Transverse colon (tissue), 3 donors: ENCODE data around the gene SEPHS1.

Experiments
- EP300 ChIP-seq: sonication (generic); formaldehyde crosslinking; IDR thresholded peaks from one replicate; pipeline ENCODE4 v1.6.1; 2017; ENCODE audit warnings: antibody characterized with exemption, low read depth
- POLR2A ChIP-seq: fragments of 450-650 bp; IDR thresholded peaks from one replicate; pipeline ENCODE4 v1.6.1; 2016; ENCODE audit warnings: antibody characterized with exemption, mild to moderate bottlenecking, moderate library complexity
- TF ChIP-seq, protein P1 (sequence below), 5 experiments: fragments of 200-600 bp in 3 of 5; fragments of 450-650 bp in 2 of 5; sonication (generic) in 3 of 5; IDR thresholded peaks; 1 replicate in 2 of 5; 2 replicates in 3 of 5; pipeline ENCODE4 v1.5.1; 2016 to 2017; ENCODE audit warnings: antibody characterized with exemption in 5 of 5, inconsistent platforms in 3 of 5, mild to moderate bottlenecking in 2 of 5, moderate library complexity in 1 of 5

DNA sequence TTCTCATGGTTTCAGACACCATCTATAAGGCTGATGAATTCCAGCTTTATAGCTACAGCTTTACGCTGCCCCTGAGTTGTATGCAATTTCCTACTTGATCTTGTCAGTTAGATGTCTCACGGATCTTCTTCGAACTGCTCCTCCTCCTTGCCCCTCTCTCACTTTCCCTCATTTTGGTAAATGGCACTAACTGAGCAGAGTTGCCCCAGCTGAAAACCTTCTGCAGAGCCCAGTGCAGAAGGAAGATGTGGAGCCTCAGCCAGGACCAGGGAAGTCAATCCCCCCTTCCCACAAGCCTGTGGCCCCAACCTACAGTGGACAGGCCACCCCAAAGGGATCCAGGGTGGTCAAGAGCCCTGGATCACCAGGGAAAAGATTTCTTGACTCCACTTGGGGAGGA is 49.0 kb upstream of the SEPHS1 start:
- TF ChIP-seq, protein P1, sequence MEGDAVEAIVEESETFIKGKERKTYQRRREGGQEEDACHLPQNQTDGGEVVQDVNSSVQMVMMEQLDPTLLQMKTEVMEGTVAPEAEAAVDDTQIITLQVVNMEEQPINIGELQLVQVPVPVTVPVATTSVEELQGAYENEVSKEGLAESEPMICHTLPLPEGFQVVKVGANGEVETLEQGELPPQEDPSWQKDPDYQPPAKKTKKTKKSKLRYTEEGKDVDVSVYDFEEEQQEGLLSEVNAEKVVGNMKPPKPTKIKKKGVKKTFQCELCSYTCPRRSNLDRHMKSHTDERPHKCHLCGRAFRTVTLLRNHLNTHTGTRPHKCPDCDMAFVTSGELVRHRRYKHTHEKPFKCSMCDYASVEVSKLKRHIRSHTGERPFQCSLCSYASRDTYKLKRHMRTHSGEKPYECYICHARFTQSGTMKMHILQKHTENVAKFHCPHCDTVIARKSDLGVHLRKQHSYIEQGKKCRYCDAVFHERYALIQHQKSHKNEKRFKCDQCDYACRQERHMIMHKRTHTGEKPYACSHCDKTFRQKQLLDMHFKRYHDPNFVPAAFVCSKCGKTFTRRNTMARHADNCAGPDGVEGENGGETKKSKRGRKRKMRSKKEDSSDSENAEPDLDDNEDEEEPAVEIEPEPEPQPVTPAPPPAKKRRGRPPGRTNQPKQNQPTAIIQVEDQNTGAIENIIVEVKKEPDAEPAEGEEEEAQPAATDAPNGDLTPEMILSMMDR (IDR thresholded peaks at IDR 0.05), result no peak
- TF ChIP-seq POLR2A, result no peak
- no peak for TF ChIP-seq EP300
